HEK293 (cell line): ENCODE measurements around the gene APC2.

ENCODE experiments used
- CTCF ChIA-PET: fragments of 350-600 bp; formaldehyde crosslinking; extraction: SDS; loops from one replicate; lab custom pipeline; 2021; ENCODE audit warnings: antibody characterized with exemption; lab: Yijun Ruan, JAX
- POLR2A ChIA-PET: fragments of 300-600 bp; formaldehyde crosslinking; extraction: SDS; loops from one replicate; lab custom pipeline; 2020; ENCODE audit warnings: antibody characterized with exemption, inconsistent platforms; lab: Yijun Ruan, JAX
- H3K27ac ChIP-seq: fragments of 200-500 bp; sonication (Bioruptor generic); 2 replicates; pipeline ENCODE4 v1.5.1; 2014; ENCODE audit warnings: low read depth, low read length, control low read depth, inconsistent platforms; ENCODE audit errors: extremely low read depth
- H3K36me3 ChIP-seq, 2 experiments: fragments of 200-500 bp in 1 of 2; sonication (Bioruptor generic) in 1 of 2; 1 replicate in 1 of 2; 2 replicates in 1 of 2; pipeline ENCODE4 v1.5.1; 2014 to 2017; ENCODE audit warnings: inconsistent platforms in 2 of 2, low read length in 2 of 2; ENCODE audit not compliant: control insufficient read depth in 2 of 2, insufficient read depth in 1 of 2
- H3K4me1 ChIP-seq: fragments of 200-500 bp; sonication (Bioruptor generic); 2 replicates; pipeline ENCODE4 v1.5.1; 2014; ENCODE audit warnings: mild to moderate bottlenecking, low read length, inconsistent platforms; ENCODE audit not compliant: control insufficient read depth, insufficient read depth
- H3K4me3 ChIP-seq: 2 replicates; pipeline ENCODE4 v1.5.1; 2011; ENCODE audit warnings: low read depth, mild to moderate bottlenecking, control low read depth, low read length, moderate library complexity
- H3K9me3 ChIP-seq: fragments of 200-500 bp; sonication (Bioruptor generic); 2 replicates; pipeline ENCODE4 v1.5.1; 2014; ENCODE audit warnings: low read depth, low read length, inconsistent platforms; ENCODE audit not compliant: control insufficient read depth, insufficient read depth
- PRDM10 ChIP-seq: fragments of 450-650 bp; formaldehyde crosslinking; IDR thresholded peaks from 2 replicates; pipeline ENCODE4 v1.5.1; 2016; ENCODE audit warnings: missing biosample characterization, missing genetic modification characterization
- PRDM4 ChIP-seq: fragments of 450-650 bp; formaldehyde crosslinking; IDR thresholded peaks from 2 replicates; pipeline ENCODE4 v1.5.1; 2017; ENCODE audit warnings: missing biosample characterization, missing genetic modification characterization
- SALL2 ChIP-seq: fragments of 450-650 bp; formaldehyde crosslinking; IDR thresholded peaks from 2 replicates; pipeline ENCODE4 v1.5.0; 2017; ENCODE audit warnings: missing biosample characterization, mild to moderate bottlenecking, missing genetic modification characterization, borderline replicate concordance
- SP2 ChIP-seq: fragments of 450-650 bp; formaldehyde crosslinking; IDR thresholded peaks from 2 replicates; pipeline ENCODE4 v1.5.1; 2016; ENCODE audit warnings: missing biosample characterization, missing genetic modification characterization
- ZBTB1 ChIP-seq: fragments of 450-650 bp; formaldehyde crosslinking; IDR thresholded peaks from 2 replicates; pipeline ENCODE4 v1.5.1; 2016; ENCODE audit warnings: missing biosample characterization, missing genetic modification characterization
- ZBTB10 ChIP-seq: fragments of 450-650 bp; formaldehyde crosslinking; IDR thresholded peaks from 2 replicates; pipeline ENCODE4 v1.5.1; 2016; ENCODE audit warnings: missing biosample characterization, missing genetic modification characterization
- ZBTB20 ChIP-seq: fragments of 450-650 bp; formaldehyde crosslinking; IDR thresholded peaks from 2 replicates; pipeline ENCODE4 v1.5.1; 2016; ENCODE audit warnings: missing biosample characterization, missing genetic modification characterization
- ZFP41 ChIP-seq: fragments of 450-650 bp; formaldehyde crosslinking; IDR thresholded peaks from 2 replicates; pipeline ENCODE4 v1.5.1; 2016; ENCODE audit warnings: missing biosample characterization, missing genetic modification characterization, borderline replicate concordance
- ZNF10 ChIP-seq: fragments of 450-650 bp; formaldehyde crosslinking; IDR thresholded peaks from 2 replicates; pipeline ENCODE4 v1.5.1; 2017; ENCODE audit warnings: missing biosample characterization, missing genetic modification characterization
- ZNF155 ChIP-seq: fragments of 450-650 bp; formaldehyde crosslinking; IDR thresholded peaks from 2 replicates; pipeline ENCODE4 v1.5.1; 2016; ENCODE audit warnings: missing biosample characterization, missing genetic modification characterization
- ZNF174 ChIP-seq: fragments of 450-650 bp; formaldehyde crosslinking; IDR thresholded peaks from 2 replicates; pipeline ENCODE4 v1.5.0; 2017; ENCODE audit warnings: missing biosample characterization, mild to moderate bottlenecking, missing genetic modification characterization
- ZNF19 ChIP-seq: fragments of 450-650 bp; formaldehyde crosslinking; IDR thresholded peaks from 2 replicates; pipeline ENCODE4; 2016; ENCODE audit warnings: missing biosample characterization, missing genetic modification characterization, low read depth
- ZNF202 ChIP-seq: fragments of 450-650 bp; formaldehyde crosslinking; IDR thresholded peaks from 2 replicates; pipeline ENCODE4 v1.5.1; 2016; ENCODE audit warnings: missing biosample characterization, missing genetic modification characterization, borderline replicate concordance
- ZNF214 ChIP-seq: fragments of 450-650 bp; formaldehyde crosslinking; IDR thresholded peaks from 2 replicates; pipeline ENCODE4 v1.5.1; 2017; ENCODE audit warnings: missing biosample characterization, mild to moderate bottlenecking, missing genetic modification characterization, borderline replicate concordance
- ZNF24 ChIP-seq: fragments of 450-650 bp; formaldehyde crosslinking; IDR thresholded peaks from 2 replicates; pipeline ENCODE4 v1.5.1; 2016; ENCODE audit warnings: missing biosample characterization, missing genetic modification characterization
- ZNF341 ChIP-seq: fragments of 450-650 bp; formaldehyde crosslinking; IDR thresholded peaks from 2 replicates; pipeline ENCODE4; 2016; ENCODE audit warnings: low read depth, missing biosample characterization, missing genetic modification characterization
- ZNF391 ChIP-seq: fragments of 450-650 bp; formaldehyde crosslinking; IDR thresholded peaks from 2 replicates; pipeline ENCODE4 v1.5.1; 2016; ENCODE audit warnings: low read depth, missing biosample characterization, missing genetic modification characterization, borderline replicate concordance
- ZNF423 ChIP-seq: fragments of 450-650 bp; formaldehyde crosslinking; IDR thresholded peaks from 2 replicates; pipeline ENCODE4 v1.5.1; 2016; ENCODE audit warnings: missing biosample characterization, missing genetic modification characterization
- ZNF473 ChIP-seq: fragments of 450-650 bp; formaldehyde crosslinking; IDR thresholded peaks from 2 replicates; pipeline ENCODE4 v1.5.1; 2017; ENCODE audit warnings: missing biosample characterization, missing genetic modification characterization
- ZNF658 ChIP-seq: fragments of 450-650 bp; formaldehyde crosslinking; IDR thresholded peaks from 2 replicates; pipeline ENCODE4; 2016; ENCODE audit warnings: missing biosample characterization, missing genetic modification characterization
- ZNF76 ChIP-seq: fragments of 450-650 bp; formaldehyde crosslinking; IDR thresholded peaks from 2 replicates; pipeline ENCODE4; 2016; ENCODE audit warnings: low read depth, missing biosample characterization, missing genetic modification characterization, borderline replicate concordance
- TF ChIP-seq, protein P1 (sequence below): fragments of 450-650 bp; formaldehyde crosslinking; IDR thresholded peaks from 2 replicates; pipeline ENCODE4 v1.5.1; 2016; ENCODE audit warnings: missing biosample characterization, missing genetic modification characterization
- TF ChIP-seq, protein P2 (sequence below): fragments of 450-650 bp; formaldehyde crosslinking; IDR thresholded peaks from 2 replicates; pipeline ENCODE4 v1.5.1; 2016; ENCODE audit warnings: missing biosample characterization, missing genetic modification characterization

The APC2 gene

DNA sequence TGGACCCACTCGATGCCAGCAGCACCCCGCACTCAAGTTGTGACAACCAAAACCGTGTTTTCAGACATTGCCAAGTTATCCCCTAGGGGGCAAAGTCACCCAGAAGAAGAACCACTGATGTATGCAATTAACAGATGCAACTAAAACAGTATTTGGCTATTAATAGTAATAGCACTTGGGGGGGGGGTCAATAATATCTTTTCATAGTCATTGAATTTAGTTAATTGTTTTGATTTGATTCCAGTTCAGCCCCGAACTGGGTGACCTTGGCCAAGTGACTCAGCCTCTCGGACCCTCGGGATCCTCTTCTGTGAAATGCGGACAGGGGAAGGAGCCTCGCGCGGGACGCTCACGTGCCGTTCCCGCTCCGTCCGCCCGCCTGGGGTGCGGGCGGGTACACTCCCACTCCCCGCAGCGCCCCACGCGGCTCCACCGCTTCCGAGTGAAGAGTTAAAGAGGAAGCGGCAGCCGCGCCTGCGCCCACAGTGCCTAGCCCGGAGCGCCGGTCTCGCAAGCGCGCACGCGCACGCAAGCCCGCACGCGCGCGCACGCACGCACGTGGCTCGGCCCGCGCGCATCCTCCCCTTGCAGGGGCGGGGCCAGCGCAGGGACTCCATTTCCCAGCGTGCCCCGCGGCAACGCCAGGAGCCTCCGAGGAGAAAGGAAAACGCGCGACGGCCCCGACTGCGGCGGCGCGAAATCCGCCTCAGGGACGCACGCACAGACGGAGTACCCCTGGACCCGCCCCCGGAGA lies 43.0 kb upstream of the APC2 start:
- H3K27ac ChIP-seq: peak overlapping the region; percentile 98; the same call in 1 of the 2 replicates
- TF ChIP-seq ZNF423 (tag by site-specific recombination) (peak; percentile 14; the same call in 1 of the 2 replicates), SP2 (tag by site-specific recombination) (peak; percentile 88), ZNF76 (tag by site-specific recombination) (peak; percentile 91), ZNF658 (tag by site-specific recombination) (no peak), ZFP41 (no peak), ZNF341 (peak; percentile 34), PRDM10 (tag by site-specific recombination) (0 out of 2 replicates have a peak, but pooled peaks have one; percentile 16), ZNF174 (tag by site-specific recombination) (no peak), ZBTB1 (no peak), ZNF473 (tag by site-specific recombination) (no peak), SALL2 (tag by site-specific recombination) (no peak), ZNF19 (tag by site-specific recombination) (no peak), ZNF391 (tag by site-specific recombination) (no peak), ZBTB10 (tag by site-specific recombination) (peak; percentile 87), ZNF24 (tag by site-specific recombination) (peak; percentile 70; the same call in 1 of the 2 replicates), ZNF155 (tag by site-specific recombination) (no peak), ZNF202 (tag by site-specific recombination) (no peak), PRDM4 (tag by site-specific recombination) (0 out of 2 replicates have a peak, but pooled peaks have one; percentile 25), ZNF214 (no peak), ZBTB20 (tag by site-specific recombination) (0 out of 2 replicates have a peak, but pooled peaks have one; percentile 12), ZNF10 (tag by site-specific recombination) (no peak)
- TF ChIP-seq, protein P1, sequence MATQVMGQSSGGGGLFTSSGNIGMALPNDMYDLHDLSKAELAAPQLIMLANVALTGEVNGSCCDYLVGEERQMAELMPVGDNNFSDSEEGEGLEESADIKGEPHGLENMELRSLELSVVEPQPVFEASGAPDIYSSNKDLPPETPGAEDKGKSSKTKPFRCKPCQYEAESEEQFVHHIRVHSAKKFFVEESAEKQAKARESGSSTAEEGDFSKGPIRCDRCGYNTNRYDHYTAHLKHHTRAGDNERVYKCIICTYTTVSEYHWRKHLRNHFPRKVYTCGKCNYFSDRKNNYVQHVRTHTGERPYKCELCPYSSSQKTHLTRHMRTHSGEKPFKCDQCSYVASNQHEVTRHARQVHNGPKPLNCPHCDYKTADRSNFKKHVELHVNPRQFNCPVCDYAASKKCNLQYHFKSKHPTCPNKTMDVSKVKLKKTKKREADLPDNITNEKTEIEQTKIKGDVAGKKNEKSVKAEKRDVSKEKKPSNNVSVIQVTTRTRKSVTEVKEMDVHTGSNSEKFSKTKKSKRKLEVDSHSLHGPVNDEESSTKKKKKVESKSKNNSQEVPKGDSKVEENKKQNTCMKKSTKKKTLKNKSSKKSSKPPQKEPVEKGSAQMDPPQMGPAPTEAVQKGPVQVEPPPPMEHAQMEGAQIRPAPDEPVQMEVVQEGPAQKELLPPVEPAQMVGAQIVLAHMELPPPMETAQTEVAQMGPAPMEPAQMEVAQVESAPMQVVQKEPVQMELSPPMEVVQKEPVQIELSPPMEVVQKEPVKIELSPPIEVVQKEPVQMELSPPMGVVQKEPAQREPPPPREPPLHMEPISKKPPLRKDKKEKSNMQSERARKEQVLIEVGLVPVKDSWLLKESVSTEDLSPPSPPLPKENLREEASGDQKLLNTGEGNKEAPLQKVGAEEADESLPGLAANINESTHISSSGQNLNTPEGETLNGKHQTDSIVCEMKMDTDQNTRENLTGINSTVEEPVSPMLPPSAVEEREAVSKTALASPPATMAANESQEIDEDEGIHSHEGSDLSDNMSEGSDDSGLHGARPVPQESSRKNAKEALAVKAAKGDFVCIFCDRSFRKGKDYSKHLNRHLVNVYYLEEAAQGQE (tag by site-specific recombination): no peak
- TF ChIP-seq, protein P2, sequence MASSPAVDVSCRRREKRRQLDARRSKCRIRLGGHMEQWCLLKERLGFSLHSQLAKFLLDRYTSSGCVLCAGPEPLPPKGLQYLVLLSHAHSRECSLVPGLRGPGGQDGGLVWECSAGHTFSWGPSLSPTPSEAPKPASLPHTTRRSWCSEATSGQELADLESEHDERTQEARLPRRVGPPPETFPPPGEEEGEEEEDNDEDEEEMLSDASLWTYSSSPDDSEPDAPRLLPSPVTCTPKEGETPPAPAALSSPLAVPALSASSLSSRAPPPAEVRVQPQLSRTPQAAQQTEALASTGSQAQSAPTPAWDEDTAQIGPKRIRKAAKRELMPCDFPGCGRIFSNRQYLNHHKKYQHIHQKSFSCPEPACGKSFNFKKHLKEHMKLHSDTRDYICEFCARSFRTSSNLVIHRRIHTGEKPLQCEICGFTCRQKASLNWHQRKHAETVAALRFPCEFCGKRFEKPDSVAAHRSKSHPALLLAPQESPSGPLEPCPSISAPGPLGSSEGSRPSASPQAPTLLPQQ: no peak; the same call in 1 of the 2 replicates

More for the DNA sequence above, 43.0 kb upstream of the APC2 start:
- CTCF ChIA-PET: interaction anchor here (0.6 kb wide), 1 partner anchor 30 kb away, joined by 3 read pairs; no protein-coding TSS in a partner anchor
- peak overlapping the region; percentile 53 for H3K4me3 ChIP-seq
- H3K36me3 ChIP-seq: peaks cover 0 to 32% of the 10 kb centered on the region in 2 experiments; a peak in 1 of 3 replicates
- H3K4me1 ChIP-seq: peaks cover 9% of the 10 kb centered on the region
- POLR2A ChIA-PET: no interaction called here
- no peaks in the 10 kb centered on the region for H3K9me3 ChIP-seq
